HL-60/S4 treated with retinoic acid at 250 ng/mL for 4 days and 3 days (cell line): ENCODE data around the gene ZNF93.
"Not testable (repeated sequence)": the region's sequence is repeated elsewhere in the genome, so short reads cannot be mapped to it uniquely, and the experiment has no call there.

ENCODE experiments used
- in situ Hi-C: fragments of 300-500 bp; cut with MboI; formaldehyde crosslinking; loops from 2 replicates; pipeline ENCODE4 v1.7.0; 2022; ENCODE audit warnings: low sequenced_read_pairs

ZNF93 gene

DNA sequence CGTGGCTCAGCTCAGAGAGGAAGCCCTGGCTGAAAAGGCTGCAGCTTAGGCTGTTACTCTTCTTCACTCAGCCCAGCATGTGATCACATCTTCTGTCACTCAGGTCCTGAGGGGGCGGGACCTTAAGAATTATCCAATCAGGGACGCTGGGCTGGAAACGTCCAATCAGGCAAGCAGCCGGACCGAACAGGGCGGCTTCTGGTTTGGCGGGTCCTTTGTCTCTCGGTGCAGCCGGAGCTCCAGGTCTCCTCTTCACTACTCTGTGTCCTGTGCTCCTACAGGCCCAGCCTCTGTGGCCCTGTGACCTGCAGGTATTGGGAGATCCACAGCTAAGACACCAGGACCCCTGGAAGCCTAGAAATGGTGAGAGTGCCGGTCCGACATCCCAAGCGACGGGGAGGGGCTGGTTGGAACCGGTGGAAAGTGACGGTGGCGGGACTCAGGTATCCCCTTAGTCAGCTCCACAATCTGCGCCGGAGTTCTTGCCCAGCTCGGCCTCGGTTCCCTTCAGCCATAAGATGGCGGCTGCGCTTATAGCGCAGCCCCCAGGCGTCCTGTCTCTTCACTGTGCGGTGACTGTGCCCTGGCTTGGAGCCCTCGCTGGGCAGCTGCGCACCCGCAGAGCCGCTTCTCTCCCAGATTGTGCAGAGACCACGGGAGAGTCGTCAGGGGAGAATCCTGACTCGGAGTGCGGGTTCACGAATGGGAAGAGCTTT, at the start of gene ZNF93:
TSS of gene ZNF93 (plus strand) at position 218 of the 716 bp plus-strand sequence. CDS start at position 361, 143 bp downstream.
- in situ Hi-C loops = no loop called here

DNA sequence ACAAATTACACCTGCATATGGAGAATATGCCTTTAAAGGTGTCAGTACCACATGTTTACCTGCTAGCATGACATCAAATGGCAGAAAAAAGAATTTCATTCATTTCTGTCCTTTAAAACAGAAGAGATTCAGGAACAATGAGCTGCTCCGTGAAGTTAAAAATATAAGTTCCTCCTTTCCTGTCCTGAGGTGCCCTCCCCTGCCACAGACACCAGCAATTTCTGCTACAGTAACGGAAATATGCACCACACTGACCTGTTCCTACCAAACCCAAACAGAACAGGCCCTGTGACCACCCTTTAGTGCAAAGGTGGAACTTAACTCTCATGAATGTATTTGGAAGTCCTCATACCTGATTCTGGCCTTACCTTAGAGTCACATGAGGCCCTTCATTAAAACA, 49.0 kb upstream of the ZNF93 start:
- in situ Hi-C loops = not testable (repeated sequence)

DNA sequence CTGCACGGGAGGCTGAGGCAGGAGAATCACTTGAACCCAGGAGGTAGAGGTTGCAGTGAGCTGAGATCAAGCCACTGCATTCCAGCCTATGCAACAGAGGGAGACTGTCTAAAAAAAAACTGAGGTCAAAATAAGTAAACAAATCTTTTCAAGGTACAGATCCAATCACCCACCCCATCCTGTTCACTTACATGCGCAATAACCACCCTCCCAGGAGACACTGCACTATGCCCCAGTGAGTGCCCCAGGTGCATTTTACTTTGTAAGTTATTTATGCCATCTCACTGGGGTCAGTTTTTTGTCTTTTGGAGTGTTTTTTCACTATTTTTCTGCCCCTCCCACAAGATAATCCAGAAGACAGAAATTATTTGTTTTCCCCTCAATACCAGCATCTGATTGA, 42.0 kb upstream of the ZNF93 start:
- in situ Hi-C loops = no loop called here

DNA sequence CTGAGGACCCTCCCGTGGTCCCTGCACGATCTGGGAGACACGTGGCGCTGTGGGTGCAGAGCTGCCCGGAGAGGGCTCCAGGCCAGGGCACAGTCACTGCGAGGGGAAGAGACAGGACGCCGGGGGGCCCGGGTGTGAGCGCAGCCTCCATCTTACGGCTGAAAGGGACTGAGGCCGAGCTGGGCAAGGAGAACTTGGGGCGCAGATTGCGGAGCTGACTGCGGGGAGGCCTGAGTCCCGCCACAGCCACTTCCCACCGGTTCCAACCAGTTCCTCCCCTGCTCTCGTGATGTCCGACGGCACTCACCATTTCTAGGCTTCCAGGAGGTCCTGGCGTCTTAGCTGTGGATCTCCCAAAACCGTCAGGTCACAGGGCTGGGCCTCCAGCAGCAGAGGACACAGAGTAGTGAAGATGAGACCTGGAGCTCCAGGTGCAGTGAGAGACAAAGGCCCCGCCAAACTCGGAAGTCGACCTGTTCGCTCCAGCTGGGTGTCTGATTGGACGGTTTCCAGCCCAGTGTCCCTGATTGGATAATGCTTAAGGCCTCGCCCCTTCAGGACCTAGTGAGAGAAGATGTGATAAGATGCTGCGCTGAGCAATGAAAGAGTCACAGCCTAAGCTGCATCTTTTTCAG, 39.9 kb upstream of the ZNF93 start:
- in situ Hi-C loops = no loop called here

DNA sequence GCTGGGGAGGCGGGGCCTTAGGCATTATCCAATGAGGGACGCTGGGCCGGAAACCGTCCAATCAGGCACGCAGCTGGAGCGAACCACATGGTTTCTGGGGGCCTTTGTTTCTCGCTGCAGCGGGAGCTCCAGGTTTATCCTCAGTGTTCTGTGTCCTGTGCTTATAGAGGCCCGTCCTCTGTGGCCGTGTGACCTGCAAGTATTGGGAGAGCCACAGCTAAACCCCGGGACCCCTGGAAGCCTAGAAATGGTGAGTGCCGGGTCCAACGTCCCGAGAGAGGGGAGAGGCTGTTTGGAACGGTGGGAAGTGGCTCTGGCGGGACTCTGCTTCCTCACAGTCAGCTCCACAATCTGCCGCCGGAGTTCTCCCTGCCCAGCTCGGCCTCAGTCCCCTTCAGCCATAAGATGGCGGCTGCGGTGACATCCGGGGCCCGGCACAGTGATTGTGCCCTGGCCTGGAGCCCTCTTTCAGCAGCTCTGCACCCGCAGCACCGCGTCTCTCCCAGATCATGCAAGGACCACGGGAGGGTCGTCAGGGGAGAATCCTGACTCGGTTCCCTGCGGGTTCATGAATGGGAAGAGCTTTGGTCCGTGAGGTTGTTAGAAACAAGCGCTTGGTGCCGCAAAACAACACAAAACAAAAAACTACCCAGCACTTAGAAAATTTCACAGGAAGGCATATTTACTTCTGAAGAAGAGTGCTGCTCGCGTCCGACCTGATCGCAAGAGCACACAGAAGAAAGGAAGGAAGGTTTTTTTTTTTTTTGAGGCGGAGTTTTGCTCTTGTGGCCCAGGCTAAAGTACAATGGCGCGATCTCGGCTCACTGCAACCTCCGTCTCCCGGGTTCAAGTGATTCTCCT, 34.8 kb upstream of the ZNF93 start, which contains the start of gene ZNF253:
TSS of gene ZNF253 (plus strand) at position 133 of the 861 bp plus-strand sequence. CDS start at position 248, 115 bp downstream.
- in situ Hi-C loops = no loop called here

DNA sequence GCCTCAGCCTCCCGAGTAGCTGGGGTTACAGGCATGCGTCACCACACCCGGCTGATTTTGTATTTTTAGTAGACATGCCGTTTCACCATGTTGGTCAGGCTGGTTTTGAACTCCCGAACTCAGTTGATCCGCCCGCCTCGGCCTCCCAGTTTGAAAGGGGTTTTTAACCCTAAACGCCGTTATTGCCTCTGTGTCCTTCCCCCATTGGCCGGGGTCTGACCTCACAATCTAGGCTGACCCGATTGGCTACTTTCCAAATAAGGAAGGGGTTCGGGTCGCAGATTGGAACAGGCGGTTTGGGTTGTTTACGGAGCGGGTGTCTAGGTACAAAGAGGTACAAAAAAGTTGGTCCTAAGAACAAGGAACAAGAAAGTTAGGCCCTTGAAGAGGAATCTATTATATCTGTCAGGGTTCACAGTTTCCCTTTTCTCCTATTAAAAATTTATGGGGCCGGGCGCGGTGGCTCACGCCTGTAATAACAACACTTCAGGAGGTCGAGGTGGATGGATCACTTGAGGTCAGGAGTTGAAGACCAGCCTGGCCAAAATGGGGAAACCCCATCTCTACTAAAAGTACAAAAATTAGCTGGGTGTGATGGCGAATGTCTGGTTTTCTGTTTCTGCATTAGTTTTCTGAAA, 34.0 kb upstream of the ZNF93 start:
- in situ Hi-C loops = no loop called here

DNA sequence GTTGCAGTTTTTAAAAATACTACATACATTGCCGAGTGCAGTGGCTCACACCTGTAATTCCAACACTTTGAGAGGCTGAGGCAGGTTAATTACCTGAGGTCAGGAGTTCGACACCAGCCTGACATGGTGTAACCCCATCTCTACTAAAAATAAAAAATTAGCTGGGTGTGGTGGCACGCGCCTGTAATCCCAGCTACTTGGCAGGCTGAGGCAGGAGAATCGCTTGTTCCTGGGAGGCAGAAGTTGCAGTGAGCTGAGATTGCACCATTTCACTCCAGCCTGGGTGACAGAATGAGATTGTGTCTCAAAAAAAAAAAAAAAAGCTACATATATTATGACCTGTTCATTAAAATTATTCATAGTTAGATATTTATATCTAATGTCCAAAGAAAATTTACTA, 30.7 kb upstream of the ZNF93 start:
- in situ Hi-C loops = not testable (repeated sequence)

DNA sequence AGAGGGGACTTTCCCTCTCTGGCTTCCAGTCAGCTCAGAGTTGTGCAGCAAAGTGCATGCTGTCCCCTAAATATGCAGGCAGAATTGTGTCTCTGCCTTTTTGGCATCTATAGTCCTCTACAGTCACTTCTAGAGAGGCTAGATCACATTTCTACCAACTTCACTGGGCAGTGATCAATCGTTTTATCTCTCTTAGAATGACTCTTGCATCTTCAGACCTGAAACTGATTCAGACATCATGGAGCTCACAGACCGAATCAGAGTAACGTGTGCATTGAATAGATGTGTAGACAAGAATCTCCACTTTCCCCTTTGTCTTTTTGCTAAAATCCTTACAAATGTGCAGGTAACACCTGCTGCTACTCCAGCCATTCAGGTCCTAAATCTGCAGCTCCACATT, 28.8 kb upstream of the ZNF93 start:
- in situ Hi-C loops = no loop called here

DNA sequence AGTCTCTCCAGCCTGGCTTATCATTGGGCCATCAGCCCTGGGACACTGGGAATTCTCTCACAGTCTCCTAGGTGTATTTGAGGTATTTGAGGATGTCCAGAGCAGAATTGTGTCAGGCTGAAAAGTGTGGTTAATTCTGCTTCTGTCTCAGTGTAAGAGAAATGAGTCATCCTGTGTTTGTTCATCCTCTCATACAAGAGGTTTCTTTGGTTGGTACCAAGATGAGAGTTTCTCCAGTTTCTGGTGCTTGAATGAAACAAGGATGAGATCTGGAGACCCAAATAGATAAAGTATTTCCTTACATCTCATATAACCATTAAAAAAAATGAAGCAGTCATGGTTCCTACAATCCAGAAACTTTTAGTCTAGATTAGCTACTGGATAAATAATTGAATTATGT, 27.4 kb upstream of the ZNF93 start:
- in situ Hi-C loops = no loop called here

DNA sequence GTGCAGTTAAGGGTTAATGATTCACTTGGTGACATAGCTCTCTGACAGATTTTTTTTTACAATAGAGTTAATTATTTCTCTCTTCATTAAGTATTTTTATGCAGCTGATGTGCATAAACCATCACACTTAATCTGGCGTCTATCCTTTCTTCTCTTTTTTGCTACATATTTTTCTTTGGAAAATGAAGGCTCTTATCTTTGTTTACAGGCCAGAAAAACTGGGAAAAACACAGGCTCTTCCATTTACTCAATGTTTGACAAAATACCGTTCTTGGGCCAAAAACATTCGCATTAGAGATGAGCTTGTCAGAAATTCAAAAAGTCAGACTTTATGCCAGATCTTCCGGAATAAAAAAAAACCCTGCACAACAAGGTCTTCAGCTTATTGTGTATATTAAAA, 23.0 kb upstream of the ZNF93 start:
- in situ Hi-C loops = no loop called here

DNA sequence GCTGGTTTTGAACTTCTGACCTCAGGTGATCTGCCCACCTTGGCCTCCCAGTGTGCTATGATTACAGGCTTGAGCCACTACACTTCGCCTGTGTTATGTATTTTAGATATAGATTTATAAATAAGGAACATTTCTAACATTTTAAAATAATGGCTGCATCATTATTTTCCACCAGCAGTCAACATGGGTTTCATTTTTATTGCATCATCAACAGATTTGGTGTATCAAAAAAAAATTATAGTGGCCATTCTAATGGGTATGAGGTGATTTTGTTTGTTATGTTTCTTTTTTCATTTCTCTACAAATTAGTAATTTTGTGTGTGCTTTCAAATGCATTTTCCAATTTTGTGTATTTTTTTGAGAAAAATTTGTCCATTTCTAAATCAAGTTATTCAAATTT, 16.2 kb upstream of the ZNF93 start:
- in situ Hi-C loops = no loop called here

DNA sequence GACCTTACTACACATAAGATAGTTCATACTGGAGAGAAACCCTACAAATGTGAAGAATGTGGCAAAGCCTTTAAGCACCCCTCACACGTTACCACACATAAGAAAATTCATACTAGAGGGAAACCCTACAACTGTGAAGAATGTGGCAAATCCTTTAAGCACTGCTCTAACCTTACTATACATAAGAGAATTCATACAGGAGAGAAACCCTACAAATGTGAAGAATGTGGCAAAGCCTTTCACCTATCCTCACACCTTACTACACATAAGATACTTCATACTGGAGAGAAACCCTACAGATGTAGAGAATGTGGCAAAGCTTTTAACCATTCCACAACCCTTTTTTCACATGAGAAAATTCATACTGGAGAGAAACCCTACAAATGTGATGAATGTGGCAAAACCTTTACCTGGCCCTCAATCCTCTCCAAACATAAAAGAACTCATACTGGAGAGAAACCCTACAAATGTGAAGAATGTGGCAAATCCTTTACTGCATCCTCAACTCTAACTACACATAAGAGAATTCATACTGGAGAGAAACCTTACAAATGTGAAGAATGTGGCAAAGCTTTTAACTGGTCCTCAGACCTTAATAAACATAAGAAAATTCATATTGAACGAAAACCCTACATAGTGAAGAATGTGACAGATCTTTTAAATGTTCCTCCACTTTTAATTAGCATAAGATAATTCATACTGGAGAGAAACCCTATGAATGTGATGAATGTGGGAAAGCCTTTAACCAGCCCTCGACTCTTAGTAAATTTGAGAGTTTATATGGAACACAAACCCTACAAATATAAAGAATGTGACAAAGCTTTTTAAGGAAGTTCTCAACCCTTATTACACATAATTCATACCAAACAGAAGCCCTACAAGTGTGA, 8.4 kb upstream of the ZNF93 start:
- in situ Hi-C loops = not testable (repeated sequence)

DNA sequence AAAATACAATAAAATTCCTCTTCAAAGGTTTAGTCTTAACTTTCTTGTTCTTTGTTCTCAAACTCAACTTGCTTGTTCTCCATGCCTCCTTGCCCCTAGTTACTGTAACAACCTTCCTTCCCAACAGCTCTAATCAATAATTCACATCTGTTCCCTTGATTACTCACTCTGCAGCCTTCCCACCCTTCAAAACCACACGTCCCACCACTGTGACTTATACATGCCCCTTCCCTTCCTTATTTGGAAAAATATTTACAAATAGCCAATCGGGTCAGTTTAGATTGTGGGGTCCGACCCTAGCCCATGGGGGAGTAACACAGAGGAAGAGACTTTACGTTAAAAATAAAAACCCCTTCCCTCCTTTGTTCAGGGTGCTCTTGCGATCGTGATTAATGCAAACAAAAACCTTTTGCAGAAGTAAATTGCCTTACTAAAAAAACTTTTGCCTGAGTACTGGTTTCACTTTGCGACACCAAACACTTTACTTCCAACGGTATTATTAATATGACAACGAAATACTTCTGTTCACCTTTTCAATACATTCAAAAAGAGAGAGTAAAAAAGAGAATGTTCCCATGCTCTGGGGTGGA, 512 bp upstream of the ZNF93 start:
- in situ Hi-C loops = no loop called here

DNA sequence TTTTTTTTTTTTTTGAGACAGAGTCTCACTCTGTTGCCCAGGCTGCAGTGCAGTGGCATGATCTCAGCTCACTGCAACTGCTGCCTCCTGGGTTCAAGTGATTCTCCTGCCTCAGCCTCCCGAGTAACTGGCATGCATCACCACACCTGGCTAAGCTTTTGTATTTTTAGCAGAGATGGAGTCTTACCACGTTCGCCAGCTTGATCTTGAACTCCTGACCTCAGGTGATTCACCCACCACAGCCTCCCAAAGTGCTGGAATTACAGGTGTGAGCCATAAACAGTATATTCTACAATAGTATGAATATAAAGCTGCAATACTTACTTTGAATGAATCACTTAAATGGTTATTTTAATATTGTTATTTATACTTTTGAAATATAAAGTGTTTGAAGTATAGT, 6.8 kb downstream of the ZNF93 start:
- in situ Hi-C loops = not testable (repeated sequence)

DNA sequence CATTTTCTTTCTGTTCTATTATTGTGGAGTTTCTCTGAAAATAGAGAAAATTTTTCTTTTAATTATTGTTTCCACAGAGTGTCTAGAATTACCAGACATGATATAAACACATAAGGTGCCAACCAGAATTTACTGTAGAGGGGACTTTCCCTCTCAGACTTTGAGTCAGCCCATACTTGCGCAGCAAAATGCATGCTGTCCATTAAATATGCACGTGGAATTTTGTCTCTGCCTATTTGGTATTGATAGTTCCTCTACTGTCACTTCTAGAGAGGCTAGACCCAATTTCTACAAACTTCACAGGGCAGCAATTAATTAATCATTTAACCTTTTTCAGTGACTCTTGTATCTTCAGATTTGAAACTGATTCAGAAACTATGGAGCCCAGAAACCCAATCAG, 8.9 kb downstream of the ZNF93 start:
- in situ Hi-C loops = no loop called here

DNA sequence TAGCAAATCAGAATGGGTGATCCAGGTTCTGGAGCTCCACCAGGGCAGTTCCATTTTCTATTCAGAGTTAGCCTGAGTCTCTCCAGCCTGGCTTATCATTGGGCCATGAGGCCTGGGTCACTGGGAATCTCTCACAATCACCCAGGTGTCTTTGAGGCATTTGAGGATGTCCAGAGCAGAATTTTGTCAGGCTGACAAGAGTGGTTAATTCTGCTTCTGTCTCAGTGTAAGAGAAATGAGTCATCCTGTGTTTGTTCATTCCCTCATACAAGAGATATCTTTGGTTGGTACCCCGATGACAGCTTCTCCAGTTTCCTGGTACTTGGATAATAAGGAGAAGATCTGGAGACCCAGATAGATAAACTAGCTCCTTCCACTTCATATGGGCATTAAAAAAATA, 10.4 kb downstream of the ZNF93 start:
- in situ Hi-C loops = no loop called here

DNA sequence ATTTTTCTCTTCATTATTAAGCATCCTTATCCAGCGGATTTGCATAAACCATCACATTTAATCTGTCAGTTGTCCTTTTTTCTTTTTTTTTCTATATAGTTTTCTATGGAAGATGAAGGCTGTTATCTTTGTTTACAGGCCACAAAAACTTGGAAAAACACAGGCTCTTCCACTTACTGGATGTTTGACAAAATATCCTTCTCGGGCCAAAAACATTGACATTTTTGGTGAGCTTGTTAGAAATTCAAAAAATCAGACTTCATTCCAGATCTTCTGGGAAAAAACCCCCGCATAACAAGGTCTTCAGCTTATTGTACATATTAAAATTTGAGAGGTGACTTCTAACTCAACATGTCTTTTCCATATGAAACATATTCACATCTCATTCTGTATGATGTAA, 13.8 kb downstream of the ZNF93 start:
- in situ Hi-C loops = no loop called here

DNA sequence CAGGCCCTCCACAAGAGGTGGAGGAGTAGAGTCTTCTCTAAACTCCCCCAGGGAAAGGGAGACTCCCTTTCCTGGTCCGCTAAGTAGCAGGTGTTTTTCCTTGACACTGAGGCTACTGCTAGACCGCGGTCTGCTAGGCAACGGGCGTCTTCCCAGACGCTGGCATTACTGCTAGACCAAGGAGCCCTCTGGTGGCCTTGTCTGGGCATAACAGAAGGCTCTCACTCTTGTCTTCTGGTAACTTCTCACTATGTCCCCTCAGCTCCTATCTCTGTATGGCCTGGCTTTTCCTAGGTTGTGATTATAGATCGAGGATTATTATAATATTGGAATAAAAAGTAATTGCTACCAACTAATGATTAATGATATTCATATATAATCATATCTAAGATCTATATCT, 29.7 kb downstream of the ZNF93 start:
- in situ Hi-C loops = not testable (repeated sequence)

DNA sequence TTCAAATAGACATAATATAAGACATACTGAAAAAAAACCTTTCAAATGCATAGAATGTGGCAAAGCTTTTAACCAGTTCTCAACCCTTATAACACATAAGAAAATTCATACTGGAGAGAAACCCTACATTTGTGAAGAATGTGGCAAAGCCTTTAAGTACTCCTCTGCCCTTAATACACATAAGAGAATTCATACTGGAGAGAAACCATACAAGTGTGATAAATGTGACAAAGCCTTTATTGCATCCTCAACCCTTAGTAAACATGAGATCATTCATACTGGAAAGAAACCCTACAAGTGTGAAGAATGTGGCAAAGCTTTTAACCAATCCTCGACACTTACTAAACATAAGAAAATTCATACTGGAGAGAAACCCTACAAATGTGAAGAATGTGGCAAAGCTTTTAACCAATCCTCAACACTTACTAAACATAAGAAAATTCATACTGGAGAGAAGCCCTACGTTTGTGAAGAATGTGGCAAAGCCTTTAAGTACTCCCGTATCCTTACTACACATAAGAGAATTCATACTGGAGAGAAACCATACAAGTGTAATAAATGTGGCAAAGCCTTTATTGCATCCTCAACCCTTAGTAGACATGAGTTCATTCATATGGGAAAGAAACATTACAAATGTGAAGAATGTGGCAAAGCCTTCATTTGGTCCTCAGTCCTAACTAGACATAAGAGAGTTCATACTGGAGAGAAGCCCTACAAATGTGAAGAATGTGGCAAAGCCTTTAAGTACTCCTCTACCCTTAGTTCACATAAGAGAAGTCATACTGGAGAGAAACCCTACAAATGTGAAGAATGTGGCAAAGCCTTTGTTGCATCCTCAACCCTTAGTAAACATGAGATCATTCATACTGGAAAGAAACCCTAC, 32.9 kb downstream of the ZNF93 start:
- in situ Hi-C loops = not testable (repeated sequence)
